ENCODE data around the gene GUCY2C.

GUCY2C gene

GRCh38 chr12:14629832-14630710, 66.3 kb downstream of the GUCY2C start:
- DNase-seq (ENCODE audit: insufficient read length, low spot score): peak; percentile 7
- TF ChIP-seq POLR2A (IDR thresholded peaks at IDR 0.05; ENCODE audit: low read depth, low read length): no peak
- FAIRE-seq: peak; percentile 80

GRCh38 chr12:14628771-14629170, 67.6 kb downstream of the GUCY2C start:
- DNase-seq (ENCODE audit: insufficient read length, low spot score) (no peak), FAIRE-seq (no peak)
- no peak for TF ChIP-seq POLR2A (IDR thresholded peaks at IDR 0.05; ENCODE audit: low read depth, low read length)

GRCh38 chr12:14621826-14622225, 74.6 kb downstream of the GUCY2C start:
- FAIRE-seq (no peak), DNase-seq (ENCODE audit: insufficient read length, low spot score) (no peak)
- no peak for TF ChIP-seq POLR2A (IDR thresholded peaks at IDR 0.05; ENCODE audit: low read depth, low read length)

GRCh38 chr12:14619741-14620501, 76.5 kb downstream of the GUCY2C start:
- no peak for TF ChIP-seq POLR2A (IDR thresholded peaks at IDR 0.05; ENCODE audit: low read depth, low read length)
- no peak for DNase-seq (ENCODE audit: insufficient read length, low spot score)
- no peak for FAIRE-seq

- no peak for TF ChIP-seq POLR2A (IDR thresholded peaks at IDR 0.05; ENCODE audit: low read depth, low read length)
- DNase-seq (ENCODE audit: insufficient read length, low spot score): no peak
- no peak for FAIRE-seq
These were observed 77.4 kb downstream of the GUCY2C start for GRCh38 chr12:14618983-14619382.

GRCh38 chr12:14614704-14615121, 81.7 kb downstream of the GUCY2C start:
- FAIRE-seq (no peak), DNase-seq (ENCODE audit: insufficient read length, low spot score) (no peak)
- no peak for TF ChIP-seq POLR2A (IDR thresholded peaks at IDR 0.05; ENCODE audit: low read depth, low read length)

GRCh38 chr12:14613718-14614117, 82.7 kb downstream of the GUCY2C start:
- no peak for DNase-seq (ENCODE audit: insufficient read length, low spot score)
- no peak for TF ChIP-seq POLR2A (IDR thresholded peaks at IDR 0.05; ENCODE audit: low read depth, low read length)
- FAIRE-seq: no peak

GRCh38 chr12:14612898-14613445, 83.4 kb downstream of the GUCY2C start:
- DNase-seq (ENCODE audit: insufficient read length, low spot score) (no peak), FAIRE-seq (no peak)
- TF ChIP-seq POLR2A (IDR thresholded peaks at IDR 0.05; ENCODE audit: low read depth, low read length): no peak

- FAIRE-seq: no peak
- no peak for DNase-seq (ENCODE audit: insufficient read length, low spot score)
- no peak for TF ChIP-seq POLR2A (IDR thresholded peaks at IDR 0.05; ENCODE audit: low read depth, low read length)
These were observed 84.1 kb downstream of the GUCY2C start for GRCh38 chr12:14612250-14612649.

GRCh38 chr12:14611640-14612203, 84.7 kb downstream of the GUCY2C start:
- DNase-seq (ENCODE audit: insufficient read length, low spot score) (no peak), FAIRE-seq (no peak)
- TF ChIP-seq POLR2A (IDR thresholded peaks at IDR 0.05; ENCODE audit: low read depth, low read length): no peak

- no peak for DNase-seq (ENCODE audit: insufficient read length, low spot score)
- no peak for FAIRE-seq
These were observed 88.8 kb downstream of the GUCY2C start for GRCh38 chr12:14607568-14607967.

GRCh38 chr12:14605401-14605989, 90.9 kb downstream of the GUCY2C start:
- no peak for FAIRE-seq
- no peak for TF ChIP-seq POLR2A (IDR thresholded peaks at IDR 0.05; ENCODE audit: low read depth, low read length)
- DNase-seq (ENCODE audit: insufficient read length, low spot score): no peak

More at GRCh38 chr12:14607568-14607967, 88.8 kb downstream of the GUCY2C start:
- TF ChIP-seq POLR2A (IDR thresholded peaks at IDR 0.05; ENCODE audit: low read depth, low read length): no peak

GRCh38 chr12:14601692-14602478, 94.5 kb downstream of the GUCY2C start:
- DNase-seq (ENCODE audit: insufficient read length, low spot score): no peak
- no peak for TF ChIP-seq POLR2A (IDR thresholded peaks at IDR 0.05; ENCODE audit: low read depth, low read length)
- no peak for FAIRE-seq

All from H54 (cell line).